ENCODE measurements around the gene SLC37A1. TPM values are rescaled to one million over a fixed set of nuclear protein-coding genes. Genes with fewer than 3 reads are reported as not detected.

Gene SLC37A1
- total RNA-seq, 2 donors from 2014 or later: 6.6 to 9.6 TPM

DNA sequence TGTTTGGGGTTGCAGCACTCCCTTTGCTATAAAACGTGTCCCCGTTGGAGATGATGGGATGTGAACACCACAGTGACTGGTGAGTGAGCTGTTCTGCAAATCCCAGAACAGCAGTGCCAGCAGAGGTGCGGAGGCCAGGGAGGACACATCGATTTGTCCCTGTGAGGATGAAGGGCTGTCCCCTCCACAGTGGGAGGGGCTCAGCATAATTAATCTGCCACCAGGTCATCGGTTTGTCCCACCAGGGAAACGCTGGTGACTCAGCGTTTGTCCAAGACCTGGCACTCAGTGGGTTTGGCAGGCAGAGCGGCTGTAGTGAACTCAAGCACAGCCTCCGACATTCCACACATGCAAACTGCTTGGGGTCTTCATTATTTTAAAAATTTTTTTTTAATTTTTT lies 117.0 kb downstream of the SLC37A1 start:
- Histone ChIP-seq H3K9me3 (no peaks in the 10 kb centered on the region), H3K27me3 (replicated peaks; ENCODE audit: insufficient read depth) (no peaks in the 10 kb centered on the region), H3K4me1 (ENCODE audit: control insufficient read depth in 1 of 2, low read depth in 2 of 2) (no peaks in the 10 kb centered on the region), H3K27ac (no peak overlapping the region), H3K4me3 (no peak overlapping the region), H3K36me3 (no peaks in the 10 kb centered on the region)
- ATAC-seq (ENCODE audit: insufficient number of reproducible peaks, low FRiP score, low read depth) (no peak), DNase-seq (ENCODE audit: low spot score) (no peak)
- TF ChIP-seq, protein P1, sequence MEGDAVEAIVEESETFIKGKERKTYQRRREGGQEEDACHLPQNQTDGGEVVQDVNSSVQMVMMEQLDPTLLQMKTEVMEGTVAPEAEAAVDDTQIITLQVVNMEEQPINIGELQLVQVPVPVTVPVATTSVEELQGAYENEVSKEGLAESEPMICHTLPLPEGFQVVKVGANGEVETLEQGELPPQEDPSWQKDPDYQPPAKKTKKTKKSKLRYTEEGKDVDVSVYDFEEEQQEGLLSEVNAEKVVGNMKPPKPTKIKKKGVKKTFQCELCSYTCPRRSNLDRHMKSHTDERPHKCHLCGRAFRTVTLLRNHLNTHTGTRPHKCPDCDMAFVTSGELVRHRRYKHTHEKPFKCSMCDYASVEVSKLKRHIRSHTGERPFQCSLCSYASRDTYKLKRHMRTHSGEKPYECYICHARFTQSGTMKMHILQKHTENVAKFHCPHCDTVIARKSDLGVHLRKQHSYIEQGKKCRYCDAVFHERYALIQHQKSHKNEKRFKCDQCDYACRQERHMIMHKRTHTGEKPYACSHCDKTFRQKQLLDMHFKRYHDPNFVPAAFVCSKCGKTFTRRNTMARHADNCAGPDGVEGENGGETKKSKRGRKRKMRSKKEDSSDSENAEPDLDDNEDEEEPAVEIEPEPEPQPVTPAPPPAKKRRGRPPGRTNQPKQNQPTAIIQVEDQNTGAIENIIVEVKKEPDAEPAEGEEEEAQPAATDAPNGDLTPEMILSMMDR (IDR thresholded peaks at IDR 0.05): no peak

Other genes with a start within 250 kb of the SLC37A1 start
- gene TFF3, start 198.4 kb upstream of the SLC37A1 start, total RNA-seq: 1 to 10 TPM in 1 of 2 donors, not detected in 1; 3.2 TPM
- gene TFF2, start 162.9 kb upstream of the SLC37A1 start, total RNA-seq: 10 to 100 TPM in 1 of 2 donors, not detected in 1; 17.0 TPM
- gene TFF1, start 147.3 kb upstream of the SLC37A1 start, total RNA-seq: 10 to 100 TPM in 1 of 2 donors, not detected in 1; 85.8 TPM
- gene TMPRSS3, start 117.8 kb upstream of the SLC37A1 start, total RNA-seq: not detected
- 1 to 10 TPM; 1.2 to 1.3 TPM for gene UBASH3A, start 110.0 kb upstream of the SLC37A1 start, total RNA-seq
- under 1 TPM in 1 of 2 donors, not detected in 1; 0.27 TPM for gene RSPH1, start 17.6 kb upstream of the SLC37A1 start, total RNA-seq
- gene PDE9A, start 139.8 kb downstream of the SLC37A1 start, total RNA-seq: 1 to 10 TPM; 4.2 to 4.7 TPM

Measured in thoracic aorta (tissue), 2 donors.